Stimulated activated CD8-positive, alpha-beta memory T cell treated with anti-CD3 and anti-CD28 coated beads, Interleukin-12 subunit alpha, Interleukin-12 subunit beta, amount 100 ng/mL, for 4 hours (primary cell): ENCODE data around the gene ETV6.

Experiments
- DNase-seq: peaks from one replicate; pipeline ENCODE4 v3.0.0-alpha.2; 2020; ENCODE audit warnings: low read depth

ETV6 gene

GRCh38 chr12:11777451-11777850, 128.0 kb downstream of the ETV6 start:
- no peak for DNase-seq

DNA sequence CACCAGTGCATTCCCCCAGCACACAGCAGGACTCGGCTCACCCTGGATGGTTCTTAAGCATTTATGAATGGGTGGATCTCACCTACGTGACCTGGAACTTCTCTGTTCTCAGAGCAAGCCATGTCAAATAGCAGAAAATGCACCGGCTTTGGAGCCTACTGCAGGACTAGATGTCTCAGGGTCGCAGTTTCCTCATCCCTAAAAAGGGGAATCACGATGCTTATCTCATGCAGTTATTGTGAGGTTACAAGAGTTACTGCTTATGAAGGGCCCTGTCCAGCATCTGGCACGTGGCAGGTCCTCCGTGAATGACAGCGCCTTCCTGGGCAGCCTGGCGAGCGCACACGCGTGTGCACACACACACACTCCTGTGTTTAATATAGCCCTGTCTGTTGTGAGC, 128.5 kb downstream of the ETV6 start:
- no peak for DNase-seq

GRCh38 chr12:11778713-11779685, 129.5 kb downstream of the ETV6 start:
- DNase-seq: no peak

- DNase-seq: no peak
Observed at GRCh38 chr12:11780521-11781101, 131.1 kb downstream of the ETV6 start.

DNA sequence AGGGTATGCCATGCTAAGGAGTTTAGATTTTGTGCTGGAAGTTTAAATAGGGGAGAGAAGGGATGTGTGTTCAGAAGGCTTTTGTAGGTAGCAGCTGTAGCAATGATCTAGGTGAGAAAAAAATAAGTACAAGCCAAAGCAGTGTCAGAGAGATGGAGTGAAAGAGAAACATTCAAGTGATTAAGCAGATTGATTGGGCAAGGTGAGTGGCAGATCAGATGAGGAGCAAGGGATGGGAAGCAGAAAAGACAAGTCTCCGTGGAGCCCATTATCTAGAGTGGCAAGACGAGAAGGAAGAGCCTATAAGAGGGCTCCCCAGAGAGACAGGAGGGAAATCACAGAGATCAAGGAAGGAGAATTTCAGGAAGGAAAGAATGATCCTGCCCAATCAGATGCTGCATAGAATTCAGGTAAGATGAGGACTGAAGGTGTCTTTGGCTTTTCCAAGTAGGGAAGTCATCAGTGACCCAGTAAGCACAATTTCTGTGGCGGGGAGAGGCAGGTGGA, 133.5 kb downstream of the ETV6 start:
- no peak for DNase-seq

DNA sequence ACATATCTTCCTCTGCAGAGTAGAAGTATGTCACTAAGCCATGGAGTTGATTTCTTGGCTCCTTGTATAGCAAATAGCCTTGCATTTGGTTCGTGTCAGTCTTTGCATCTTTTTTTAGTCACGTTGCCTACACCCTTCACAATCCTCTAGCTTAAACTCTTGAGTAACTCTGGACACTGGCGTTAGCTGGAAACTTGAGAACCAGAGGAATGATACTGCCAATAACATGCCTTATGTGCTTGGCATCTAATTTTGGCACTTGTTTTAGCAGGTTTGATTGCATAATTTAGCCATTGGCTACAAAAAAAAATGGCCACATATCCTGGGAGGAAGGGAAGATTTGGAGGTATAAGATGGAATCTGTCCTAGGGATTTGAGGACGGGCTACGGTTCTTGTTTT, 136.2 kb downstream of the ETV6 start:
- no peak for DNase-seq

GRCh38 chr12:11786638-11787365, 137.3 kb downstream of the ETV6 start:
- DNase-seq: no peak

- DNase-seq: no peak
Observed at GRCh38 chr12:11787437-11787836, 138.0 kb downstream of the ETV6 start.

DNA sequence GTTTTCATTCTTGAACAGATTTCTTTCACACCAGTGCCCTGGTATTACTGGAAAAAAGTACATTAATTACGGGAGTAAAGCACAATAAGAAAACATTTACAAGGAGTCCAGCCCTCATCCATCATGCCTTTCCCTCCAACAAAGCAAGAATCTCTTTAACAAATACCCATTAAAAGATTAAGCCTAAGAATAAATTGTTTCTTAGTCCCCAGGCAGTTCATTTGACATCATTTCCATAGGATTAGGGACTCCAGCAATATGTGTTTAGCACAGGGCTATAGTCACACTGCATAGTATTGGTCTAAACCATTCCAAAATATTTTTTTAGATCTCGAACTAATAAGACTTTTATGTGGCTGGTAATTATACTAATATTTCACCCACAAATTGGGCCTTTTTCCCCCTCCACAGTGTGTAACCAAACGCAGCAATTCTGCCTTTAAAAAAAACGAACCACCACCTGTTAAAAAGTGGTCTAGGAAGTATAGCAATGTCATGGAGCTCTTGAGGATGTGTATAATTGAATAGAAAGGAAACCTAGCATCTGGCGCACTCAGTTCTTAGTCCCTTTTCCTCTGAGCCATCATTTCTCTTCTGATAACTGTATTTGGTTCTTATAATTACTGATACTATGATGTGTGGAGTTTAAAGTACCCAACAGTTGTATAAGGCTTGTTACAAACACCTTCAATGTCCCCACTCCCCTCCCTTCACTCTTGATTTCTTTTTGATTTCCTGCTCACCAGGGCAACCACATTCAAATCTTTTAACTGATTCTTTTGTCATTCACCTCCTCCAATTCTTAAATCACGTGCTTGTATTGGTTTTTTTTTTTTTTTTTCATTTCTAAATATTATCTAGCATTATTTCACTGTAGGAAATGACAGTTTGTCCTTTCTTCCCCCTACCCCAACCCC, 138.7 kb downstream of the ETV6 start:
- no peak for DNase-seq

DNA sequence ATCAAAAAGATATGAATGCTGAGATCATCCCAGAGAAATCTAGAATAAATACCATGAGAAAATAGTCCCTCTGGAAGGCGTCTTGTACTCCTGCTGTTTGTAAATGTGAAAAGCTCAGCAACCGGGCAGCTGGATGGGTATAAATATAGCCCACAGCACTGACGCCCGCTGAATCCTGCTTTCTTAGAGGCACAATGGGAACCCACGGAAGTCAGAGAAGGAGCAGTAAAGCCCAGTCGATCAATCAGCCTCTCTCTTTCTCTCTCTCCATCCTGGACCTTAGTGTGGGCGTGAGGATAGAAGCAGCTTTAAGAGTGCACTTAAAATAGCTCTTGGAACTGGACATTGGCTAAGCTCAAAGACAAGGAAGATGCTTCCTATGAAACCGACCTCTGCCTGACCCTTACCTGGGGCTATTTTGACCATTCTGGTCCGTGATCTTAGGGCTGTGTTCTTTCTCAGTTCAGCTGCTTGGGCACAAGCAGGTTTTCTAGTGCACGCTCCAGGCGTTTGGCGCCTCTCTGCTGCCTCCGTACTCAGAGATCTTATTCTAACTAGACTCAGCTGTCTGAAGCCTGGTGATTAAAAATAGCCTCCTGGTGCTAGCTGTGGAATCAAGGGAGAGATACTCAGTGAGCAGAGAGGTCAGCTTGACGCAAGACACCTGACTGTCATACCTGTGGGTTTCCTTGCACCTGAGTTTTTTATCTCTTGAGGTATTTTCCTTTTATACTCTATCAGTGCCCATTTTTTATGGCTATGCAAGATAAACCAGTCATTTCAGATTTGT, 144.6 kb downstream of the ETV6 start:
- DNase-seq: no peak

- no peak for DNase-seq
Observed at GRCh38 chr12:11794751-11795150, 145.3 kb downstream of the ETV6 start.

- DNase-seq: no peak
Observed at GRCh38 chr12:11795192-11795912, 145.9 kb downstream of the ETV6 start.

GRCh38 chr12:11795913-11796459, 146.5 kb downstream of the ETV6 start:
- no peak for DNase-seq

DNA sequence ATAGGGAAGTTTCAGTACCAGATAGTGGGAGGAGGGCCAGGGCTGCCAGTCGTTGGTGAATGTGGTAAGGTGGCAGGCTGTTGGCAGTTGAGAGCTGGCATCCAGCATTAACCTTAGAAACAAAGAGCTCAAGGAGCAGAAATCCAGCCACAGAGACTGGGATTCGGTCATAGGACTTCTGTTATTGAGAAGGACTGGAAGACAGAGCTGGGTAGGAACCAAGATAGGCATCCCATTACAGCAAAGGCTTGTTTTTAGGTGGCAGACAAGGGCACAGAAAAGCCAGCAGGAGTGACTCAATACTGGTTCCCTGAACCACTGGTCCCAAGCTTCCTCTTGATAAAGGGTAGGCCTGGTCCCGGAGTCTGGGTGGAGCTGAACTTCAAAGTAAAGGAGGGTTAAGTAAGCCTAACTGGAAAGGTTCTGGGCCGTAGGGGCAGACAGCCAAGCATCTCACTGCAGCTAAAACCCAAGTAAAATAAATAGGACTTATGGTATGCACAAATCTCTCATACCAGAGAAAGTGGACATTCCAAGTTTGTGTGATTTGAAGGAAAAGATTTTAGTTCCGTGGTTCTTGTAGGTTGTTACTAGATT, 147.9 kb downstream of the ETV6 start:
- no peak for DNase-seq

DNA sequence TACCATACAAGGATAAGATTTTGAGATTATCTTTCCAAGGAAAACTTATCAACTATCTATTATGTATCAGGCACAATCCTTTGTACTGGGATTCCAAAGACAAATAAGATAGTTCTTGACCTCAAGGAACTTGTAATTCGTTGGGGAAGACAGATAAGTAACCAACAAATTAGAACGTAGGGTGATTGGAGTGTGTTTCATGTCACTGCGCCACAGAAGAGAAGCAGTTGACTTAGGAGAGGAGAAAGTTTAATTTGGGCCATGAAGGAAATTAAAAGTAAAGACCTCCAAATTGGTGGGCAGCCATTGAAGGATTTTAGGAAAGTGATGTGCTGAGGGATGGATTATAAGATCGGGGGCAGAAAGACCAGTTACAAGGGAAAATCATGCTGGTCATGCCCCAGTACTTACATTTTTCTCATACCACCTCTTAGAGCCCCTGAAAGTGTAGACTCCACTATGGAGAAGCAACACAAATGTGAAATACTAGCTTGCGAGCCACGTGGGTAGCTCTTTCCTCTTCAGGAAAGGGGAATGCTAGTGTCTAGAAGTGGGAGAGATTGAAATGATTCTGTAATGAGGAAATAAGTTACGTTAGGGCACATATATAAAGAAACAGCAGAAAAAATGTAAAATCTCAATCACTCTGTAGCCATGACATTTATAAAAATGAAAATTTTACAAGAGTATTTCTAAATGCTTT, 148.7 kb downstream of the ETV6 start:
- no peak for DNase-seq

DNA sequence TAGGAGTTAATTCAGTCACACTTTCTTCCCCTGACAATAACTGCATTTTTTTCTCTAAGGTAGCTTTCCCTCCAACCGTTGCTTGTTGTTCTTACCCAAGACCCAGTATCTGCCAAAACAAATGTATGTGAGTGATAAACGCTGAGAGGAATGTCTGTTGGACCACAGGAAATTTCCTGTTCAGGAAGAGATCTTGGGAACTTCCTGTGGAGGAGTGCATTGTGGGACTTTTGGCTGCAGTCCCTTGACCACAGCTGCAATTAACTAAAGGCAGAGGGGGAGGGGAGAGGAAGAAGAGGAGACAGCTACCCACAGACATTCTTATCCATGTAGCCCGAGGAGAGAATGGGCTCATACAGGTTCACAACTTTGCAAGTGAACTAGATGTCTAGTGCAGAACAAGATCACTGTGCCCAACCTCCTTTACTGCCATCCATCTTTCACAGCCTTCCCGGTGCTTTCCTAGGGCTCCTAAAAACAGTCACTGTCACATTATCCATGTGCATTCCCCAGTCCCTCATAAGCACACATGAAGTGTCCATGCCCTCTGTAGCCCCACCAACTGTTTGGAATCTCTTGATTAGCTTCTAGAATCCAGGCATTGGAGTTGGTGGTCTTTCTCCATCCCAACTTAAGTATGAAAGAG, 149.5 kb downstream of the ETV6 start:
- no peak for DNase-seq

DNA sequence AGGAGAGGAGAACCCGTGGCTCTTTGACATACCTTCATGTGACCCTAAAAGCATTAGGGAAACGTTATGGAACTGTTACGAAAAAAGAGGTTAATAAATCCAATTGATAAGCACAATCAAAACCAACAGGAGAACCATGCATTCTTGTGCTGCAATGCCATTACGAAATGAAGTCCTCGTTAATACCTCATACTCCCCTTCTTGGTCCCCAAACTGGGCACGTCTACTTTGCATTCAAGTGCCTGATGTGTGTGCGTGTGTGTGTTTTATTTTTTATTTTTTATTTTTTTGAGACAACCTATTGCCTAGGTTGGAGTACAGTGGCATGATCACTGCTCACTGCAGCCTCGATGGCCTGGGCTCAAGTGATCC, 150.0 kb downstream of the ETV6 start:
- DNase-seq: no peak

GRCh38 chr12:11801643-11802042, 152.2 kb downstream of the ETV6 start:
- no peak for DNase-seq
